ENCODE results near the gene WDR36. TPM values are rescaled to one million over a fixed set of nuclear protein-coding genes. Genes with fewer than 3 reads are reported as not detected.

Gene WDR36
- total and polyA plus RNA-seq, 2 of the 13 experiments (the other 11 are each of a cell fraction or from before 2014, with no cell fraction given) = 18.2 to 40.6 TPM

GRCh38 chr5:111092062-111092853 is at the start of gene WDR36 (continued):
- TF ChIP-seq NFAT5 (CRISPR knock-in tag; IDR thresholded peaks at IDR 0.05) = peak; percentile 94
- TF ChIP-seq ELF4 (CRISPR knock-in tag; IDR thresholded peaks at IDR 0.05; ENCODE audit: borderline replicate concordance) = peak; percentile 79
- peak; percentile 97; the same call in 1 of the 2 replicates for TF ChIP-seq MBNL3 (CRISPR knock-in tag; conservative IDR thresholded peaks at IDR 0.05)
- peak; percentile 83 for TF ChIP-seq HMG20B (CRISPR knock-in tag; conservative IDR thresholded peaks at IDR 0.05)
- peak; percentile 97 for TF ChIP-seq CREBL2 (CRISPR knock-in tag; IDR thresholded peaks at IDR 0.05; ENCODE audit: borderline replicate concordance)
- no peak for TF ChIP-seq RAD51 (IDR thresholded peaks at IDR 0.05; ENCODE audit: borderline replicate concordance)
- TF ChIP-seq THAP9 (CRISPR knock-in tag; IDR thresholded peaks at IDR 0.05; ENCODE audit: borderline replicate concordance) = peak; percentile 94
- peak; percentile 99 for TF ChIP-seq SMAD9 (CRISPR knock-in tag; IDR thresholded peaks at IDR 0.05)
- peak; percentile 58; the same call in 1 of the 2 replicates for TF ChIP-seq SNAPC4 (CRISPR knock-in tag; IDR thresholded peaks at IDR 0.05)
- peak; percentile 89 for TF ChIP-seq JUND (CRISPR knock-in tag; IDR thresholded peaks at IDR 0.05)
- peak; percentile 37; the same call in 1 of the 2 replicates for TF ChIP-seq DMTF1 (CRISPR knock-in tag; IDR thresholded peaks at IDR 0.05)
- TF ChIP-seq MTA3 (CRISPR knock-in tag; IDR thresholded peaks at IDR 0.05) = no peak
